H9 (cell line): ENCODE results near the gene BHLHE40. TPM values are rescaled to one million over a fixed set of nuclear protein-coding genes. Genes with fewer than 3 reads are reported as not detected.

Experiments
- DNase-seq: peaks from one replicate; pipeline ENCODE4 v3.0.0-alpha.2; 2017
- H2AFZ ChIP-seq: one replicate; pipeline ENCODE4 v1.6.1; 2013; ENCODE audit warnings: mild to moderate bottlenecking, low read length, control low read depth, moderate library complexity
- H2AK5ac ChIP-seq: 2 replicates; pipeline ENCODE4 v1.6.1; 2013; ENCODE audit warnings: low read length, control low read depth, mixed read lengths; ENCODE audit not compliant: insufficient read length
- H2BK120ac ChIP-seq: one replicate; pipeline ENCODE4 v1.6.1; 2013; ENCODE audit warnings: low read depth, mild to moderate bottlenecking, low read length, control low read depth, inconsistent platforms; ENCODE audit not compliant: poor library complexity, severe bottlenecking
- H2BK12ac ChIP-seq: 2 replicates; pipeline ENCODE4 v1.6.1; 2013; ENCODE audit warnings: low read length, control low read depth, mixed read lengths, low read depth; ENCODE audit not compliant: insufficient read length
- H2BK15ac ChIP-seq: 2 replicates; pipeline ENCODE4 v1.6.1; 2013; ENCODE audit warnings: low read depth, low read length, control low read depth
- H2BK20ac ChIP-seq: one replicate; pipeline ENCODE4 v1.6.1; 2013; ENCODE audit warnings: low read depth, mild to moderate bottlenecking, low read length, control low read depth, inconsistent platforms; ENCODE audit not compliant: poor library complexity, severe bottlenecking
- H2BK5ac ChIP-seq: 2 replicates; pipeline ENCODE4 v1.6.1; 2013; ENCODE audit warnings: low read length, control low read depth, mixed read lengths; ENCODE audit not compliant: insufficient read length
- H3K14ac ChIP-seq: 2 replicates; pipeline ENCODE4 v1.6.1; 2013; ENCODE audit warnings: low read length, control low read depth; ENCODE audit not compliant: insufficient read depth
- H3K18ac ChIP-seq: 2 replicates; pipeline ENCODE4 v1.6.1; 2013; ENCODE audit warnings: low read depth, mild to moderate bottlenecking, mixed read lengths, low read length, control low read depth; ENCODE audit not compliant: insufficient read length
- H3K23ac ChIP-seq: 2 replicates; pipeline ENCODE4 v1.6.1; 2013; ENCODE audit warnings: low read length, control low read depth, mixed read lengths, low read depth; ENCODE audit not compliant: insufficient read length
- H3K23me2 ChIP-seq: 2 replicates; pipeline ENCODE4 v1.6.1; 2013; ENCODE audit warnings: low read depth, mild to moderate bottlenecking, mixed read lengths, low read length, control low read depth; ENCODE audit not compliant: insufficient read length, poor library complexity, severe bottlenecking
- H3K27ac ChIP-seq: 2 replicates; pipeline ENCODE4 v1.5.1; 2013; ENCODE audit warnings: low read length, control low read depth, mixed read lengths, low read depth; ENCODE audit not compliant: insufficient read length
- H3K27me3 ChIP-seq: 2 replicates; pipeline ENCODE4 v1.6.1; 2013; ENCODE audit warnings: low read length, control low read depth, inconsistent platforms; ENCODE audit not compliant: insufficient read depth
- H3K4ac ChIP-seq: 2 replicates; pipeline ENCODE4 v1.6.1; 2013; ENCODE audit warnings: low read depth, mild to moderate bottlenecking, control low read depth, inconsistent platforms, low read length, moderate library complexity
- H3K4me1 ChIP-seq: 2 replicates; pipeline ENCODE4 v1.6.1; 2013; ENCODE audit warnings: low read length, control low read depth, inconsistent platforms; ENCODE audit not compliant: insufficient read depth
- H3K4me2 ChIP-seq: 2 replicates; pipeline ENCODE4 v1.6.1; 2013; ENCODE audit warnings: low read length, control low read depth, mixed read lengths; ENCODE audit not compliant: insufficient read length, insufficient read depth
- H3K56ac ChIP-seq: 2 replicates; pipeline ENCODE4 v1.6.1; 2013; ENCODE audit warnings: low read depth, mild to moderate bottlenecking, mixed read lengths, low read length, control low read depth; ENCODE audit not compliant: insufficient read length
- H3K79me1 ChIP-seq: 2 replicates; pipeline ENCODE4 v1.6.1; 2013; ENCODE audit warnings: low read depth, mild to moderate bottlenecking, moderate library complexity, low read length, control low read depth, inconsistent platforms; ENCODE audit not compliant: insufficient read depth, poor library complexity, severe bottlenecking
- H3K79me2 ChIP-seq: 2 replicates; pipeline ENCODE4 v1.6.1; 2013; ENCODE audit warnings: low read length, control low read depth, inconsistent platforms; ENCODE audit not compliant: insufficient read depth
- H3K9ac ChIP-seq: 2 replicates; pipeline ENCODE4 v1.6.1; 2013; ENCODE audit warnings: low read length, control low read depth, mixed read lengths; ENCODE audit not compliant: insufficient read length; ENCODE audit errors: extremely low read depth
- H3K9me3 ChIP-seq: one replicate; pipeline ENCODE4 v1.6.1; 2013; ENCODE audit warnings: low read depth, low read length, inconsistent platforms; ENCODE audit not compliant: control insufficient read depth
- H3T11ph ChIP-seq: one replicate; pipeline ENCODE4 v1.6.1; 2013; ENCODE audit warnings: mild to moderate bottlenecking, low read length, control low read depth, inconsistent platforms
- H4K20me1 ChIP-seq: one replicate; pipeline ENCODE4 v1.6.1; 2013; ENCODE audit not compliant: control insufficient read depth, insufficient read length, insufficient read depth
- H4K5ac ChIP-seq: 2 replicates; pipeline ENCODE4 v1.6.1; 2013; ENCODE audit warnings: low read depth, mild to moderate bottlenecking, mixed read lengths, low read length, control low read depth; ENCODE audit not compliant: insufficient read length
- H4K8ac ChIP-seq: replicated peaks from 2 replicates; pipeline ENCODE4 v1.6.1; 2013; ENCODE audit warnings: low read length, control low read depth, mixed read lengths, low read depth; ENCODE audit not compliant: insufficient read length
- H4K91ac ChIP-seq: 2 replicates; pipeline ENCODE4 v1.6.1; 2013; ENCODE audit warnings: low read depth, mild to moderate bottlenecking, moderate library complexity, mixed read lengths, low read length, control low read depth; ENCODE audit not compliant: insufficient read length
- H3K27ac Mint-ChIP-seq, 3 experiments: 2 replicates in 2 of 3; 3 replicates in 1 of 3; pipeline ENCODE4 v1.8.0; 2020 to 2021; ENCODE audit warnings: mixed read lengths in 3 of 3, mild to moderate bottlenecking in 1 of 3, moderate library complexity in 1 of 3
- H3K27me3 Mint-ChIP-seq: 2 replicates; pipeline ENCODE4 v1.8.0; 2021; ENCODE audit warnings: low read depth, mild to moderate bottlenecking, moderate library complexity, mixed read lengths
- H3K36me3 Mint-ChIP-seq, 3 experiments: 2 replicates in 2 of 3; 3 replicates in 1 of 3; pipeline ENCODE4 v1.8.0; 2020 to 2021; ENCODE audit warnings: low read depth in 3 of 3, mixed read lengths in 3 of 3; ENCODE audit not compliant: insufficient read depth in 1 of 3
- H3K4me1 Mint-ChIP-seq, 2 experiments: 2 replicates each; pipeline ENCODE4 v1.8.0; 2020; ENCODE audit warnings: mixed read lengths in 2 of 2
- H3K4me3 Mint-ChIP-seq, 2 experiments: 2 replicates in 1 of 2; 3 replicates in 1 of 2; pipeline ENCODE4 v1.8.0; 2020 to 2021; ENCODE audit warnings: mild to moderate bottlenecking in 2 of 2, mixed read lengths in 2 of 2, moderate library complexity in 1 of 2
- H3K9me3 Mint-ChIP-seq, 2 experiments: 2 replicates in 1 of 2; 3 replicates in 1 of 2; pipeline ENCODE4 v1.8.0; 2020; ENCODE audit warnings: mild to moderate bottlenecking in 2 of 2, mixed read lengths in 2 of 2, moderate library complexity in 1 of 2
- CTCF ChIP-seq: fragments of 200-600 bp; sonication (generic); conservative IDR thresholded peaks from 3 replicates; pipeline ENCODE4 v1.8.0; 2021; ENCODE audit warnings: antibody characterized with exemption, mild to moderate bottlenecking
- WGBS: extraction: QIAGEN DNeasy Blood & Tissue Kit; methylation state at CpG from one replicate; pipeline ENCODE4 v1.1.7; 2013; ENCODE audit warnings: missing lambda C conversion rate, low lambda C conversion rate, mixed read lengths; ENCODE audit not compliant: insufficient read length; ENCODE audit errors: extremely low coverage; 5-methylcytosine and 5-hydroxymethylcytosine counted together
- total RNA-seq: library from RNA; stranded (reverse); gene quantifications from 2 replicates; pipeline ENCODE4 v1.2.1, GENCODE V29; 2021

BHLHE40 gene
- total RNA-seq, 1 experiment from 2014 or later: 4.1 TPM

GRCh38 chr3:5032844-5033243, 53.6 kb downstream of the BHLHE40 start:
- H3K27me3 Mint-ChIP-seq: peaks cover 3% of the 10 kb centered on the region
- no peak overlapping the region for H3K56ac ChIP-seq
- H3K27me3 ChIP-seq: no peaks in the 10 kb centered on the region
- H2BK15ac ChIP-seq: no peak overlapping the region
- DNase-seq: no peak
- H2BK120ac ChIP-seq: no peak overlapping the region
- no peak overlapping the region for H2AFZ ChIP-seq
- H3K14ac ChIP-seq: no peak overlapping the region
- H3K4me3 Mint-ChIP-seq: no peak overlapping the region
- WGBS: no CpG with 5 or more reads among the region's 6 CpGs
- no peak overlapping the region for H3K18ac ChIP-seq
- no peak overlapping the region for H2BK20ac ChIP-seq
- no peak overlapping the region for H2AK5ac ChIP-seq
- H2BK5ac ChIP-seq: no peak overlapping the region
- no peaks in the 10 kb centered on the region for H3K9me3 ChIP-seq
- no peak overlapping the region for H3K9ac ChIP-seq
- H3K27ac ChIP-seq: no peak overlapping the region
- H3K4me2 ChIP-seq: no peak overlapping the region
- no peak for TF ChIP-seq CTCF
- peaks cover 7 to 10% of the 10 kb centered on the region in 2 experiments for H3K4me1 Mint-ChIP-seq
- H4K91ac ChIP-seq: no peak overlapping the region
- H3K79me2 ChIP-seq: no peaks in the 10 kb centered on the region
- no peak overlapping the region for H4K8ac ChIP-seq
- H3K27ac Mint-ChIP-seq: no peak overlapping the region
- H3K79me1 ChIP-seq: no peaks in the 10 kb centered on the region
- H3K23me2 ChIP-seq: no peaks in the 10 kb centered on the region
- H3T11ph ChIP-seq: no peak overlapping the region
- H3K9me3 Mint-ChIP-seq: no peaks in the 10 kb centered on the region
- no peaks in the 10 kb centered on the region for H3K4me1 ChIP-seq
- H3K4ac ChIP-seq: no peak overlapping the region
- no peak overlapping the region for H3K23ac ChIP-seq
- H4K5ac ChIP-seq: no peak overlapping the region
- no peak overlapping the region for H2BK12ac ChIP-seq
- peaks cover 0 to 2% (median under 1%) of the 10 kb centered on the region in 3 experiments; a peak in 2 of 7 replicates for H3K36me3 Mint-ChIP-seq
- no peaks in the 10 kb centered on the region for H4K20me1 ChIP-seq

Other genes with a start within 250 kb of the BHLHE40 start
- gene ARL8B, start 142.9 kb downstream of the BHLHE40 start, total RNA-seq: 29.0 and 30.6 TPM in 2 replicates
- 11.6 and 11.7 TPM in 2 replicates for gene EDEM1, start 208.3 kb downstream of the BHLHE40 start, total RNA-seq